HG03521 (cell line): ENCODE data around the gene COL27A1.
"Not testable (repeated sequence)": the region's sequence is repeated elsewhere in the genome, so short reads cannot be mapped to it uniquely, and the experiment has no call there.

Experiments
- ATAC-seq: cut with Tn5 transposase; IDR thresholded peaks from one replicate; pipeline ENCODE4 v1.9.1; 2021; ENCODE audit warnings: mild to moderate bottlenecking, moderate library complexity; ENCODE audit not compliant: unreplicated experiment

COL27A1 gene

GRCh38 chr9:114122136-114123027 is 33.0 kb upstream of the COL27A1 start:
- no peak for ATAC-seq

GRCh38 chr9:114123031-114123977 is 32.0 kb upstream of the COL27A1 start:
- no peak for ATAC-seq

- ATAC-seq = no peak
Observed at GRCh38 chr9:114124138-114124537, 31.2 kb upstream of the COL27A1 start.

- no peak for ATAC-seq
Observed at GRCh38 chr9:114124666-114125475, 30.5 kb upstream of the COL27A1 start.

GRCh38 chr9:114125476-114126013 is 29.8 kb upstream of the COL27A1 start:
- ATAC-seq = no peak

- no peak for ATAC-seq
Observed at GRCh38 chr9:114126247-114127060, 28.9 kb upstream of the COL27A1 start.

GRCh38 chr9:114128759-114129158 is 26.6 kb upstream of the COL27A1 start:
- not testable (repeated sequence) for ATAC-seq

- no peak for ATAC-seq
Observed at GRCh38 chr9:114130141-114130540, 25.2 kb upstream of the COL27A1 start.

GRCh38 chr9:114130624-114131277 is 24.6 kb upstream of the COL27A1 start:
- ATAC-seq = no peak

- ATAC-seq = no peak
Observed at GRCh38 chr9:114131808-114132549, 23.4 kb upstream of the COL27A1 start.

- no peak for ATAC-seq
Observed at GRCh38 chr9:114132550-114132918, 22.8 kb upstream of the COL27A1 start.

GRCh38 chr9:114134827-114135396 is 20.4 kb upstream of the COL27A1 start:
- ATAC-seq = no peak

- no peak for ATAC-seq
Observed at GRCh38 chr9:114137831-114138230, 17.5 kb upstream of the COL27A1 start.

- ATAC-seq = no peak
Observed at GRCh38 chr9:114138552-114138971, 16.8 kb upstream of the COL27A1 start.

- ATAC-seq = no peak
Observed at GRCh38 chr9:114139071-114139470, 16.3 kb upstream of the COL27A1 start.

GRCh38 chr9:114140401-114140800 is 14.9 kb upstream of the COL27A1 start:
- ATAC-seq = no peak

- no peak for ATAC-seq
Observed at GRCh38 chr9:114140850-114141249, 14.5 kb upstream of the COL27A1 start.
